ENCODE results near the gene BSND.

BSND gene

GRCh38 chr1:54976747-54977146 is 22.0 kb upstream of the BSND start:
- DNase-seq: no peak

GRCh38 chr1:54977533-54978297 is 21.0 kb upstream of the BSND start:
- DNase-seq: no peak

GRCh38 chr1:54978528-54979326 is 20.0 kb upstream of the BSND start:
- no peak for DNase-seq

GRCh38 chr1:54979327-54979891 is 19.3 kb upstream of the BSND start:
- DNase-seq: no peak

- DNase-seq: no peak
These were observed 18.6 kb upstream of the BSND start for GRCh38 chr1:54980046-54980527.

GRCh38 chr1:54980528-54981241 is 18.0 kb upstream of the BSND start, which contains the start of gene TMEM61:
Gene TMEM61 (plus strand): TSS chr1:54980628. CDS start chr1:54981066, 438 bp downstream.
- DNase-seq: no peak

GRCh38 chr1:54981466-54981865 is 17.3 kb upstream of the BSND start:
- no peak for DNase-seq

GRCh38 chr1:54982739-54983138 is 16.0 kb upstream of the BSND start:
- DNase-seq: no peak

GRCh38 chr1:54984131-54984842 is 14.4 kb upstream of the BSND start:
- DNase-seq: no peak

- no peak for DNase-seq
These were observed 13.2 kb upstream of the BSND start for GRCh38 chr1:54985556-54985955.

GRCh38 chr1:54986025-54986424 is 12.7 kb upstream of the BSND start:
- DNase-seq: no peak

- DNase-seq: no peak
These were observed 12.2 kb upstream of the BSND start for GRCh38 chr1:54986533-54986932.

- no peak for DNase-seq
These were observed 11.3 kb upstream of the BSND start for GRCh38 chr1:54987427-54987826.

GRCh38 chr1:54987919-54988705 is 10.6 kb upstream of the BSND start:
- no peak for DNase-seq

- DNase-seq: no peak
These were observed 9.8 kb upstream of the BSND start for GRCh38 chr1:54988975-54989374.

- no peak for DNase-seq
These were observed 9.3 kb upstream of the BSND start for GRCh38 chr1:54989473-54989872.

GRCh38 chr1:54989968-54990810 is 8.5 kb upstream of the BSND start:
- no peak for DNase-seq

GRCh38 chr1:54990916-54991315 is 7.8 kb upstream of the BSND start:
- no peak for DNase-seq

- DNase-seq: no peak
These were observed 6.8 kb upstream of the BSND start for GRCh38 chr1:54991939-54992338.

- no peak for DNase-seq
These were observed 5.6 kb upstream of the BSND start for GRCh38 chr1:54993140-54993539.
